Body of pancreas (tissue), 4 donors: Measurements from ENCODE around the gene PPP4R1.

ENCODE experiments used
- POLR2A ChIP-seq, 3 donors: fragments of 450-650 bp; IDR thresholded peaks; one replicate each; pipeline ENCODE4 v1.6.1; 2016; ENCODE audit warnings: antibody characterized with exemption in 3 of 3, mild to moderate bottlenecking in 2 of 3
- TF ChIP-seq, protein P1 (sequence below), 7 experiments: fragments of 450-650 bp in 4 of 7; fragments of 200-600 bp in 3 of 7; sonication (generic) in 3 of 7; IDR thresholded peaks; one replicate each; pipeline ENCODE4 v1.5.1; 2016 to 2019; ENCODE audit warnings: antibody characterized with exemption in 7 of 7

DNA sequence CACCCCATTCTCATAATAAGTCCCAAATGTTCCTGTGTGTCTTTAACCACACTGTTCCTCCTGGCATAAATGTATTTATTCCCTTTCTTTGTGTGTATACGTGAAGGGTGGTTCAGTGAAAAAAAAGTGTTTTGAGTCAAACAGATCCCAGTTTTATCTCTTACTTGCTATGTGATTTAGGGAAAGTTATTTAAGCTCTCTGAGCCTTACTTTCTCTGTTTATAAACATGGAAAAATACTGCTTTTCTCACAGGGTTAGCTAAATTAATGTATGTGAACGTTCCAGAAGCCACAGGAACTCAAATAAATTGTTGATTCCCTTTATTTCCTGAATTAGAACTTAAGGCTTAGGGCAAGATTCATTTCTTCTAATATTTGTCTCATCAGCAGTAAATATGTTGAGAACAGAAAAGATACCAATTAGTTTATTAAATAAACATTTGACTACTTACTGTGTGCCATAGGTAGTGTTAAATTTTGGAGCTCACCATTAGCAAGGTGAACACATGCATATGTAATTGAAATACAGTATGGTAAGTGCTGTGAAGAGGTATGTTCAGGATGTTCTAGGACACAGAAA, 105.8 kb downstream of the PPP4R1 start:
- TF ChIP-seq POLR2A (IDR thresholded peaks at IDR 0.05): no peak
- TF ChIP-seq, protein P1, sequence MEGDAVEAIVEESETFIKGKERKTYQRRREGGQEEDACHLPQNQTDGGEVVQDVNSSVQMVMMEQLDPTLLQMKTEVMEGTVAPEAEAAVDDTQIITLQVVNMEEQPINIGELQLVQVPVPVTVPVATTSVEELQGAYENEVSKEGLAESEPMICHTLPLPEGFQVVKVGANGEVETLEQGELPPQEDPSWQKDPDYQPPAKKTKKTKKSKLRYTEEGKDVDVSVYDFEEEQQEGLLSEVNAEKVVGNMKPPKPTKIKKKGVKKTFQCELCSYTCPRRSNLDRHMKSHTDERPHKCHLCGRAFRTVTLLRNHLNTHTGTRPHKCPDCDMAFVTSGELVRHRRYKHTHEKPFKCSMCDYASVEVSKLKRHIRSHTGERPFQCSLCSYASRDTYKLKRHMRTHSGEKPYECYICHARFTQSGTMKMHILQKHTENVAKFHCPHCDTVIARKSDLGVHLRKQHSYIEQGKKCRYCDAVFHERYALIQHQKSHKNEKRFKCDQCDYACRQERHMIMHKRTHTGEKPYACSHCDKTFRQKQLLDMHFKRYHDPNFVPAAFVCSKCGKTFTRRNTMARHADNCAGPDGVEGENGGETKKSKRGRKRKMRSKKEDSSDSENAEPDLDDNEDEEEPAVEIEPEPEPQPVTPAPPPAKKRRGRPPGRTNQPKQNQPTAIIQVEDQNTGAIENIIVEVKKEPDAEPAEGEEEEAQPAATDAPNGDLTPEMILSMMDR (IDR thresholded peaks at IDR 0.05): no peak
